ENCODE results near the gene PCDHA4. TPM values are rescaled to one million over a fixed set of nuclear protein-coding genes. Genes with fewer than 3 reads are reported as not detected.
"Not testable (repeated sequence)": the region's sequence is repeated elsewhere in the genome, so short reads cannot be mapped to it uniquely, and the experiment has no call there.

PCDHA4 gene
- polyA plus RNA-seq, 2 donors = 0.02 to 0.05 TPM

DNA sequence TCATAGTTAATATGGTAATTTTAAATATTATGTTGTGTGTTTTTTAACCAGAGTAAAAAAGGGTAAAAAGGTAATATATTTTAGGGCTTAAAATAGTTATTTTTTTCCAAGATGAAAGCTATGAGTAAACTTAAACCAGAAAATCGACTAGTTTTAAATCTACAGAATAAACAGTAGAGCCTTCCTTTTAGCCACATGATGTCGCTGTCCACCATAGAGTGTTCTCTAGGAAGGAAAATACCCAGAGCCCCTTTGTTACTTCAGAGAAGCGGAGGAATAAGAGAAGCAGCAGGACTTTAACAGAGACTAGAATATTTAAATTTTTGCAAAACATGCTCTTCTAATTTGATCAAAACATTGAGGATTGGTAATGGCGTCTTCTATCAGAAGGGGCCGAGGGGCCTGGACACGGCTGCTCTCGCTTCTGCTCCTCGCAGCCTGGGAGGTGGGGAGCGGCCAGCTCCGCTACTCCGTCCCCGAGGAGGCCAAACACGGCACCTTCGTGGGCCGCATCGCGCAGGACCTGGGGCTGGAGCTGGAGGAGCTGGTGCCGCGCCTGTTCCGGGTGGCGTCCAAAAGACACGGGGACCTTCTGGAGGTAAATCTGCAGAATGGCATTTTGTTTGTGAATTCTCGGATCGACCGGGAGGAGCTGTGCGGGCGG is 12.1 kb upstream of the PCDHA4 start, which contains the start of gene PCDHA2:
TSS of gene PCDHA2 (plus strand) at position 258 of the 664 bp plus-strand sequence.
- 24 to 28% methylated on average over 27 of the region's 27 CpGs for WGBS, 2 donors
- no peaks in the 10 kb centered on the region for H3K36me3 ChIP-seq (ENCODE audit: control insufficient read depth in 2 of 2, insufficient read depth in 2 of 2, low read length in 1 of 2)
- H3K27ac ChIP-seq (ENCODE audit: low read depth in 2 of 2, low read length in 1 of 2) = no peak within 1 kb of the TSS
- H3K4me1 ChIP-seq (ENCODE audit: control insufficient read depth in 2 of 2, insufficient read depth in 2 of 2, low read length in 1 of 2) = no peaks in the 10 kb centered on the region
- H3K9me3 ChIP-seq (ENCODE audit: control insufficient read depth in 2 of 2, insufficient read depth in 1 of 2, low read depth in 1 of 2, low read length in 1 of 2) = peaks cover 12 to 20% of the 10 kb centered on the region in 2 donors
- H3K4me3 ChIP-seq (ENCODE audit: low read depth in 1 of 2, low read length in 2 of 2) = no peak within 1 kb of the TSS
- no peaks in the 10 kb centered on the region for H3K27me3 ChIP-seq (ENCODE audit: control insufficient read depth in 1 of 2, insufficient read depth in 2 of 2, low read length in 2 of 2)

DNA sequence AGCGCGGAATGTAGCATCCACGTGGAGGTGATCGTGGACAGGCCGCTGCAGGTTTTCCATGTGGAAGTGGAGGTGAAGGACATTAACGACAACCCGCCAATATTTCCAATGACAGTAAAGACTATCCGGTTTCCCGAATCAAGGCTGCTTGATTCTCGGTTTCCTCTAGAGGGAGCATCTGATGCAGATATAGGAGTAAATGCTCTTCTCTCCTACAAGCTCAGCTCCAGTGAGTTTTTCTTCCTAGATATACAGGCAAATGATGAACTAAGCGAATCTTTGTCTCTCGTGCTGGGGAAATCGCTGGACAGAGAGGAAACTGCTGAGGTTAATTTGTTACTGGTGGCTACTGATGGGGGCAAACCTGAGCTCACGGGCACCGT is 11.6 kb upstream of the PCDHA4 start:
- no peaks in the 10 kb centered on the region for H3K4me1 ChIP-seq (ENCODE audit: control insufficient read depth in 2 of 2, insufficient read depth in 2 of 2, low read length in 1 of 2)
- no peak overlapping the region for H3K4me3 ChIP-seq (ENCODE audit: low read depth in 1 of 2, low read length in 2 of 2)
- no peak overlapping the region for H3K27ac ChIP-seq (ENCODE audit: low read depth in 2 of 2, low read length in 1 of 2)
- no peaks in the 10 kb centered on the region for H3K27me3 ChIP-seq (ENCODE audit: control insufficient read depth in 1 of 2, insufficient read depth in 2 of 2, low read length in 2 of 2)
- H3K9me3 ChIP-seq (ENCODE audit: control insufficient read depth in 2 of 2, insufficient read depth in 1 of 2, low read depth in 1 of 2, low read length in 1 of 2) = peaks cover 12 to 20% of the 10 kb centered on the region in 2 donors
- 23% methylated on average over 15 of the region's 15 CpGs for WGBS, 2 donors
- H3K36me3 ChIP-seq (ENCODE audit: control insufficient read depth in 2 of 2, insufficient read depth in 2 of 2, low read length in 1 of 2) = no peaks in the 10 kb centered on the region

DNA sequence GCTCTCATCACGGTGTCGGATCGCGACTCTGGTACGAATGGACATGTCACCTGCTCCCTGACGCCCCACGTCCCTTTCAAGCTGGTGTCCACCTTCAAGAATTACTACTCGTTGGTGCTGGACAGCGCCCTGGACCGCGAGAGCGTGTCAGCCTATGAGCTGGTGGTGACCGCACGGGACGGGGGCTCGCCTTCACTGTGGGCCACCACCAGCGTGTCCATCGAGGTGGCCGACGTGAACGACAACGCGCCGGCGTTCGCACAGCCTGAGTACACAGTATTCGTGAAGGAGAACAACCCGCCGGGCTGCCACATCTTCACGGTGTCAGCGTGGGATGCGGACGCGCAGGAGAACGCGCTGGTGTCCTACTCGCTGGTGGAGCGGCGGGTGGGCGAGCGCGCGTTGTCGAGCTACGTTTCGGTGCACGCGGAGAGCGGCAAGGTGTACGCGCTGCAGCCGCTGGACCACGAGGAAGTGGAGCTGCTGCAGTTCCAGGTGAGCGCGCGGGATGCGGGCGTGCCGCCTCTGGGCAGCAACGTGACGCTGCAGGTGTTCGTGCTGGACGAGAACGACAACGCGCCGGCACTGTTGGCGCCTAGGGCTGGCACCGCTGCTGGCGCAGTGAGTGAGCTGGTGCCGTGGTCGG is 10.7 kb upstream of the PCDHA4 start:
- H3K9me3 ChIP-seq (ENCODE audit: control insufficient read depth in 2 of 2, insufficient read depth in 1 of 2, low read depth in 1 of 2, low read length in 1 of 2) = peaks cover 12 to 22% of the 10 kb centered on the region in 2 donors
- H3K27ac ChIP-seq (ENCODE audit: low read depth in 2 of 2, low read length in 1 of 2); H3K36me3 ChIP-seq (ENCODE audit: control insufficient read depth in 2 of 2, insufficient read depth in 2 of 2, low read length in 1 of 2); H3K4me1 ChIP-seq (ENCODE audit: control insufficient read depth in 2 of 2, insufficient read depth in 2 of 2, low read length in 1 of 2); H3K27me3 ChIP-seq (ENCODE audit: control insufficient read depth in 1 of 2, insufficient read depth in 2 of 2, low read length in 2 of 2): not testable (repeated sequence)
- 55 to 60% methylated on average over 72 of the region's 72 CpGs for WGBS, 2 donors
- H3K4me3 ChIP-seq (ENCODE audit: low read depth in 1 of 2, low read length in 2 of 2) = peak overlapping the region in 1 of 2 donors; percentile 13

DNA sequence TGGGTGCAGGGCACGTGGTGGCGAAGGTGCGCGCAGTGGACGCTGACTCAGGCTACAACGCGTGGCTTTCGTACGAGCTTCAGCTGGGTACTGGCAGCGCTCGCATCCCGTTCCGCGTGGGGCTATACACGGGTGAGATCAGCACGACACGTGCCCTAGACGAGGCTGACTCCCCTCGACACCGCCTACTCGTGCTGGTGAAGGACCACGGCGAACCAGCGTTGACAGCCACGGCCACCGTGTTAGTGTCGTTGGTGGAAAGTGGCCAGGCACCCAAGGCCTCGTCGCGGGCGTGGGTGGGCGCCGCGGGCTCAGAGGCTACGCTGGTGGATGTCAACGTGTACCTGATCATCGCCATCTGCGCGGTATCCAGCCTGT is 10.2 kb upstream of the PCDHA4 start:
- 56 to 62% methylated on average over 39 of the region's 39 CpGs for WGBS, 2 donors
- H3K36me3 ChIP-seq (ENCODE audit: control insufficient read depth in 2 of 2, insufficient read depth in 2 of 2, low read length in 1 of 2) = no peaks in the 10 kb centered on the region
- H3K27ac ChIP-seq (ENCODE audit: low read depth in 2 of 2, low read length in 1 of 2) = no peak overlapping the region
- peaks cover 12 to 25% of the 10 kb centered on the region in 2 donors for H3K9me3 ChIP-seq (ENCODE audit: control insufficient read depth in 2 of 2, insufficient read depth in 1 of 2, low read depth in 1 of 2, low read length in 1 of 2)
- H3K4me1 ChIP-seq (ENCODE audit: control insufficient read depth in 2 of 2, insufficient read depth in 2 of 2, low read length in 1 of 2) = no peaks in the 10 kb centered on the region
- H3K4me3 ChIP-seq (ENCODE audit: low read depth in 1 of 2, low read length in 2 of 2) = peak overlapping the region in 1 of 2 donors; percentile 13
- no peaks in the 10 kb centered on the region for H3K27me3 ChIP-seq (ENCODE audit: control insufficient read depth in 1 of 2, insufficient read depth in 2 of 2, low read length in 2 of 2)

DNA sequence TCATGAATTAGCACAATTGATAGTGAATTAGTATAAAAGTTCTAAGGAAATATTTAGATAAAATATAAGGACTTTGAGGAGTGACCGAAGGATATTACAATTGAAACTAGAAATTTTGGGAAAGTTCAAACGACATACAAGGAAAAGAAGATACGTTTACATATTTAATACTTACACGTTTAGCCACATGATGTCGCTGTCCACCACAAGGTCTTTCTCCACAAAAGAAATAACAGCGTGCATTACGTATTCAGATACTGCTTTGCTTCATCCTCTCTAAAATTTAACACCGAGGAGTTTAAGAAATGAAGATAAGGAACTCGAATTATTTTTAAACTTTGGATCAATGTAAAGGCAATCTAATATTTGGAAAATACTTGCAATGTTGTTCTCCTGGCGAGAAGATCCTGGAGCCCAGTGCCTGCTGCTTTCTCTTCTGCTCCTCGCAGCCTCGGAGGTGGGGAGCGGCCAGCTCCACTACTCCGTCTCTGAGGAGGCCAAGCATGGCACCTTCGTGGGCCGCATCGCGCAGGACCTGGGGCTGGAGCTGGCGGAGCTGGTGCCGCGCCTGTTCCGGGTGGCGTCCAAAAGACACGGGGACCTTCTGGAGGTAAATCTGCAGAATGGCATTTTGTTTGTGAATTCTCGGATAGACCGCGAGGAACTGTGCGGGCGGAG is 5.9 kb upstream of the PCDHA4 start, which contains the start of gene PCDHA3:
TSS of gene PCDHA3 (plus strand) at position 242 of the 678 bp plus-strand sequence.
- H3K27me3 ChIP-seq (ENCODE audit: control insufficient read depth in 1 of 2, insufficient read depth in 2 of 2, low read length in 2 of 2) = peaks cover 0 to 2% of the 10 kb centered on the region in 2 donors
- no peak within 1 kb of the TSS for H3K27ac ChIP-seq (ENCODE audit: low read depth in 2 of 2, low read length in 1 of 2)
- H3K9me3 ChIP-seq (ENCODE audit: control insufficient read depth in 2 of 2, insufficient read depth in 1 of 2, low read depth in 1 of 2, low read length in 1 of 2) = peaks cover 19 to 30% of the 10 kb centered on the region in 2 donors
- H3K36me3 ChIP-seq (ENCODE audit: control insufficient read depth in 2 of 2, insufficient read depth in 2 of 2, low read length in 1 of 2) = no peaks in the 10 kb centered on the region
- WGBS, 2 donors = 23 to 25% methylated on average over 29 of the region's 29 CpGs
- peaks cover 0 to 4% of the 10 kb centered on the region in 2 donors for H3K4me1 ChIP-seq (ENCODE audit: control insufficient read depth in 2 of 2, insufficient read depth in 2 of 2, low read length in 1 of 2)
- no peak within 1 kb of the TSS for H3K4me3 ChIP-seq (ENCODE audit: low read depth in 1 of 2, low read length in 2 of 2)

DNA sequence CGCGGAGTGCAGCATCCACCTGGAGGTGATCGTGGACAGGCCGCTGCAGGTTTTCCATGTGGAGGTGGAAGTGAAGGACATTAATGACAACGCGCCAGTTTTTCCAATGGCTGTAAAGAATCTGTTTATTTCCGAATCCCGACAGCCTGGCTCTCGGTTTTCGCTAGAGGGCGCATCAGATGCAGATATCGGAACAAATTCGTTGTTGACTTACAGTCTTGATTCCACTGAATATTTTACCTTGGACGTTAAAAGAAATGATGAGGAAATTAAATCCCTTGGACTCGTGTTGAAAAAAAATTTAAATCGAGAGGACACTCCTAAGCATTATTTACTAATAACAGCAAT is 5.4 kb upstream of the PCDHA4 start:
- Histone ChIP-seq H3K4me1 (ENCODE audit: control insufficient read depth in 2 of 2, insufficient read depth in 2 of 2, low read length in 1 of 2) (peaks cover 0 to 4% of the 10 kb centered on the region in 2 donors), H3K4me3 (ENCODE audit: low read depth in 1 of 2, low read length in 2 of 2) (no peak overlapping the region), H3K36me3 (ENCODE audit: control insufficient read depth in 2 of 2, insufficient read depth in 2 of 2, low read length in 1 of 2) (no peaks in the 10 kb centered on the region), H3K27me3 (ENCODE audit: control insufficient read depth in 1 of 2, insufficient read depth in 2 of 2, low read length in 2 of 2) (peaks cover 0 to 2% of the 10 kb centered on the region in 2 donors), H3K9me3 (ENCODE audit: control insufficient read depth in 2 of 2, insufficient read depth in 1 of 2, low read depth in 1 of 2, low read length in 1 of 2) (peaks cover 14 to 26% of the 10 kb centered on the region in 2 donors), H3K27ac (ENCODE audit: low read depth in 2 of 2, low read length in 1 of 2) (no peak overlapping the region)
- 19 to 22% methylated on average over 16 of the region's 16 CpGs for whole genome bisulfite sequencing, 2 donors

DNA sequence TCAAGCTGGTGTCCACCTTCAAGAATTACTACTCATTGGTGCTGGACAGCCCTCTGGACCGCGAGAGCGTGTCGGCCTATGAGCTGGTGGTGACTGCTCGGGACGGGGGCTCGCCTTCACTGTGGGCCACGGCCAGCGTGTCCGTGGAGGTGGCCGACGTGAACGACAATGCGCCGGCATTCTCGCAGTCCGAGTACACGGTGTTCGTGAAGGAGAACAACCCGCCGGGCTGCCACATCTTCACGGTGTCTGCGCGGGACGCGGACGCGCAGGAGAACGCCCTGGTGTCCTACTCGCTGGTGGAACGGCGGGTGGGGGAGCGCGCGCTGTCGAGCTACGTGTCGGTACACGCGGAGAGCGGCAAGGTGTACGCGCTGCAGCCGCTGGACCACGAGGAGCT is 4.5 kb upstream of the PCDHA4 start:
- 51 to 54% methylated on average over 45 of the region's 45 CpGs for WGBS, 2 donors
- H3K4me3 ChIP-seq (ENCODE audit: low read depth in 1 of 2, low read length in 2 of 2) = not testable (repeated sequence)
- H3K9me3 ChIP-seq (ENCODE audit: control insufficient read depth in 2 of 2, insufficient read depth in 1 of 2, low read depth in 1 of 2, low read length in 1 of 2) = peaks cover 11 to 21% of the 10 kb centered on the region in 2 donors

DNA sequence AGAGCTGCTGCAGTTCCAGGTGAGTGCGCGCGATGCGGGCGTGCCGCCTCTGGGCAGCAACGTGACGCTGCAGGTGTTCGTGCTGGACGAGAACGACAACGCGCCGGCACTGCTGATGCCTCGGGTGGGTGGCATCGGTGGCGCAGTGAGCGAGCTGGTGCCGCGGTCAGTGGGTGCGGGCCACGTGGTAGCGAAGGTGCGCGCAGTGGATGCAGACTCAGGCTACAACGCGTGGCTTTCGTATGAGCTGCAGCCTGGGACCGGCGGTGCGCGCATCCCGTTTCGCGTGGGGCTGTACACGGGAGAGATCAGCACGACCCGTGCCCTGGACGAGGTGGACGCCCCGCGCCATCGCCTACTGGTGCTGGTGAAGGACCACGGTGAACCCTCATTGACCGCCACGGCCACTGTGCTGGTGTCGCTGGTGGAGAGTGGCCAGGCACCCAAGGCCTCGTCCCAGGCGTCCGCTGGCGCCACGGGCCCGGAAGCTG is 4.0 kb upstream of the PCDHA4 start:
- peaks cover 11 to 21% of the 10 kb centered on the region in 2 donors for H3K9me3 ChIP-seq (ENCODE audit: control insufficient read depth in 2 of 2, insufficient read depth in 1 of 2, low read depth in 1 of 2, low read length in 1 of 2)

More for the DNA sequence above, 4.5 kb upstream of the PCDHA4 start:
- not testable (repeated sequence) for H3K36me3 ChIP-seq (ENCODE audit: control insufficient read depth in 2 of 2, insufficient read depth in 2 of 2, low read length in 1 of 2); H3K4me1 ChIP-seq (ENCODE audit: control insufficient read depth in 2 of 2, insufficient read depth in 2 of 2, low read length in 1 of 2); H3K27me3 ChIP-seq (ENCODE audit: control insufficient read depth in 1 of 2, insufficient read depth in 2 of 2, low read length in 2 of 2); H3K27ac ChIP-seq (ENCODE audit: low read depth in 2 of 2, low read length in 1 of 2)

DNA sequence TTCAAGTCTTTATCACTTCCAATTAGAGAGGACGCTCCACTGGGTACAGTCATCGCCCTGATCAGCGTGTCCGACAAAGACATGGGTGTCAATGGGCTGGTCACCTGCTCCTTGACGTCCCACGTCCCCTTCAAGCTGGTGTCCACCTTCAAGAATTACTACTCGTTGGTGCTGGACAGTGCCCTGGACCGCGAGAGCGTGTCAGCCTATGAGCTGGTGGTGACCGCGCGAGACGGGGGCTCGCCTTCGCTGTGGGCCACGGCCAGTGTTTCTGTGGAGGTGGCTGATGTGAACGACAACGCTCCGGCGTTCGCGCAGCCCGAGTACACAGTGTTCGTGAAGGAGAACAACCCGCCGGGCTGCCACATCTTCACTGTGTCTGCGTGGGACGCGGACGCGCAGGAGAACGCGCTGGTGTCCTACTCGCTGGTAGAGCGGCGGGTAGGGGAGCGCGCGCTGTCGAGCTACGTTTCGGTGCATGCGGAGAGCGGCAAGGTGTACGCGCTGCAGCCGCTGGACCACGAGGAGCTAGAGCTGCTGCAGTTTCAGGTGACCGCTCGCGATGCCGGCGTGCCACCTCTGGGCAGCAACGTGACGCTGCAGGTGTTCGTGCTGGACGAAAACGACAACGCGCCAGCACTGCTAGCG is 1.5 kb downstream of the PCDHA4 start:
- H3K27me3 ChIP-seq (ENCODE audit: control insufficient read depth in 1 of 2, insufficient read depth in 2 of 2, low read length in 2 of 2); H3K4me1 ChIP-seq (ENCODE audit: control insufficient read depth in 2 of 2, insufficient read depth in 2 of 2, low read length in 1 of 2); H3K27ac ChIP-seq (ENCODE audit: low read depth in 2 of 2, low read length in 1 of 2); H3K36me3 ChIP-seq (ENCODE audit: control insufficient read depth in 2 of 2, insufficient read depth in 2 of 2, low read length in 1 of 2); H3K4me3 ChIP-seq (ENCODE audit: low read depth in 1 of 2, low read length in 2 of 2): not testable (repeated sequence)
- peaks cover 11 to 17% of the 10 kb centered on the region in 2 donors for H3K9me3 ChIP-seq (ENCODE audit: control insufficient read depth in 2 of 2, insufficient read depth in 1 of 2, low read depth in 1 of 2, low read length in 1 of 2)
- WGBS, 2 donors = 62 to 66% methylated on average over 62 of the region's 62 CpGs

More for the DNA sequence above, 4.0 kb upstream of the PCDHA4 start:
- no peak overlapping the region for H3K4me3 ChIP-seq (ENCODE audit: low read depth in 1 of 2, low read length in 2 of 2)
- H3K4me1 ChIP-seq (ENCODE audit: control insufficient read depth in 2 of 2, insufficient read depth in 2 of 2, low read length in 1 of 2) = peaks cover 0 to 4% of the 10 kb centered on the region in 2 donors
- no peaks in the 10 kb centered on the region for H3K36me3 ChIP-seq (ENCODE audit: control insufficient read depth in 2 of 2, insufficient read depth in 2 of 2, low read length in 1 of 2)
- peaks cover 0 to 2% of the 10 kb centered on the region in 2 donors for H3K27me3 ChIP-seq (ENCODE audit: control insufficient read depth in 1 of 2, insufficient read depth in 2 of 2, low read length in 2 of 2)
- no peak overlapping the region for H3K27ac ChIP-seq (ENCODE audit: low read depth in 2 of 2, low read length in 1 of 2)
- 49 to 51% methylated on average over 44 to 53 of the region's 53 CpGs for WGBS, 2 donors
